Kidney capillary endothelial cell (primary cell): ENCODE data around the gene PTPRN2.
A peak's percentile ranks its signal among the peaks of the same experiment; 100 is the strongest.

Experiments used
- DNase-seq: peaks from one replicate; pipeline ENCODE4 v3.0.0-alpha.2; 2018; ENCODE audit warnings: low spot score

Gene PTPRN2

DNA sequence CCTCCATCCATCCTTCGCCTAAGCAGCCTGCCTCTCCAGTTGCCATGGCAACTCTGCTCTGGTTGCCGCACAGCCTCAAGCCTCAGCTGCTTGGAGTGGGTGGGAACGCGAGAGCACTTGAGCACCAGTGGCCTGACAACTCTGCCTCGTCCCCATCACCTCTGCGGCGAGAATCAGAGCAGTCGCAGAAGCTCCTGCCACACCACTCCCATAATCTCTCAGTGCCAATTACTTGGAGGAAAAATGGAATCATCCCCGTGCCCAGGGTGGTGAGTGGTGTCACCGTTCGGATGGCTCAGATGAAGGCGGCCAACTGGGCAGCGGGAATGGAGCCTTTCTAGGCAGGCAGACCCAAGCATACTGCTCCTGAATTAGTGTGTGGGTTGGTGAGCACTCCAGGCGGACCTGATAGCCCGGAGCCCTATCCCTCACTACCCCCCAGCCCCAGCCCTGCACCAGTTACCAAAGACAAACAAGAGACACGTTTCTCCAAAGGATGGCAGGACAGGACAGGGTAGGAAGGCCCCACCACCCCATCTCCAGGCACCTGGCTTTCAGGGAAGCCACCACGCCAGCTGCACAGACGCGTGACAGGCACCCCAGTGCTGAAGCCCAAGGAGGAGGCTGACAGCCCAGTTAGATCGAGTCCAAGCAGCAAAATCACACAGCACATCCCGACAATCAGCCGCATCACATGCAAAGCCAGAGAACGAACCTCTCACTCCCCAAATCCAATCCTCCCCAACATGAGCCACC is 335.4 kb downstream of the PTPRN2 start:
- no peak for DNase-seq

DNA sequence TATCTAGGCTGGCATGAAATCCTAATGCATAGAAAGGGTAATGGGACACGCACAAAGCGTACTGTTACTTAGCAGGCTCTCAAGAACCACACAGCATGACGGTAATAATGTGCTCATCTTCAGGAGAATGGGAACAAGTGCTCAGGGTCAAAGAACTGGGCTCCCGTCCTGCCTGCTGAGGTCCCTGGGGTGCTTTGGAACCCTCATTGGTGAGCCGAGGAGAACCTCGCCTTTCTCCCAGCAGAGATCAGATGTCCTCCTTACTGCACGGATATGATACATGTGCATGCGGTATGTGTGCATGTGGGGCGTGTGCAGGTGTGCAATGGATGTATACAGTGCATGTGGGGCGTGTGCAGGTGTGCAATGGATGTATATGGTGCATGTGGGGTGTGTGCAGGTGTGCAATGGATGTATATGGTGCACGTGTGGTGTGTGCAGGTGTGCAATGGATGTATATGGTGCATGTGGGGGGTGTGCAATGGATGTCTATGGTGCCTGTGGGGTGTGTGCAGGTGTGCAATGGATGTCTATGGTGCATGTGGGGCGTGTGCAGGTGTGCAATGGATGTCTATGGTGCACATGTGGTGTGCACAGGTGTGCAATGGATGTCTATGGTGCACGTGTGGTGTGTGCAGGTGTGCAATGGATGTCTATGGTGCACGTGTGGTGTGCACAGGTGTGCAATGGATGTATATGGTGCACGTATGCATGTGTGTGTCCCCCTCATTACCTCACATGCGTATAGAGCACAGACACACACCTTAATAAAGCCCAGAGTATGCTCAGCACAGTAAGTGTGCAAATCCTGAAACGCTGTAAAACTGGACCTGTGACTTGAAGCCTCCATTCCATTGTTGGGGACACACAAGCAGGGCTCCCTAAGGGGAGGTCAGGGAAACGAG is 336.3 kb downstream of the PTPRN2 start:
- DNase-seq, result no peak

DNA sequence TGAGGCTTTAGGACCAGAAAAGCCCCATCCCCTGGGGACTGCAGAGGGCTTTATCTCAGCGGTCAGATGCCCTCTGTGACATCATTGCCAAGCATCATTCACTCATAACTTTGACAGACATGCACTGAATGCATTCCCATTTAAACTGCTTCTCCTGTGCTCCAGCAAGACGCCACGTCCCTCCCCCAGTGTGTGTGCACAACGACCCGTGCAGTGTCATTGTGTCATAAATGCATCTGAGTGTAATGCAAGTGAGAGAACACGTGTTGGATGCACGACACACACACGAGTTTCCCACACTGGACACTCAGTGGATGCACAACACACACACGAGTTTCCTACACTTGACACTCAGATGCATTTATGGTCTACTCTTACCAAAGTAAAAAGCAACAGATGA is 337.9 kb downstream of the PTPRN2 start:
- DNase-seq, result no peak

DNA sequence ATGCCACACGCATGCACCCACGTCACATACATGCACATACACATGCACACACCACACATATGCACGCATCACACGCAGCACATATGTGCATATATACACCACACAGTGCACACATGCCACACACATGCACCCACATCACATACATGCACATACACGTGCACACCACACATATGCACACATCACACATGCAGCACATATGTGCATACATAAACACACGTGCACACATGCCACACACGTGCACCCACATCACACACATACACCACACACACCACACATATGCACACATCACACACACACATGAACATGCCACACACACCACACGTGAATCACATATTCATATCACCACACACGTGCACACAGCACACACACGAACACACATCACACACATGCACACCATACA is 338.8 kb downstream of the PTPRN2 start:
- no peak for DNase-seq

DNA sequence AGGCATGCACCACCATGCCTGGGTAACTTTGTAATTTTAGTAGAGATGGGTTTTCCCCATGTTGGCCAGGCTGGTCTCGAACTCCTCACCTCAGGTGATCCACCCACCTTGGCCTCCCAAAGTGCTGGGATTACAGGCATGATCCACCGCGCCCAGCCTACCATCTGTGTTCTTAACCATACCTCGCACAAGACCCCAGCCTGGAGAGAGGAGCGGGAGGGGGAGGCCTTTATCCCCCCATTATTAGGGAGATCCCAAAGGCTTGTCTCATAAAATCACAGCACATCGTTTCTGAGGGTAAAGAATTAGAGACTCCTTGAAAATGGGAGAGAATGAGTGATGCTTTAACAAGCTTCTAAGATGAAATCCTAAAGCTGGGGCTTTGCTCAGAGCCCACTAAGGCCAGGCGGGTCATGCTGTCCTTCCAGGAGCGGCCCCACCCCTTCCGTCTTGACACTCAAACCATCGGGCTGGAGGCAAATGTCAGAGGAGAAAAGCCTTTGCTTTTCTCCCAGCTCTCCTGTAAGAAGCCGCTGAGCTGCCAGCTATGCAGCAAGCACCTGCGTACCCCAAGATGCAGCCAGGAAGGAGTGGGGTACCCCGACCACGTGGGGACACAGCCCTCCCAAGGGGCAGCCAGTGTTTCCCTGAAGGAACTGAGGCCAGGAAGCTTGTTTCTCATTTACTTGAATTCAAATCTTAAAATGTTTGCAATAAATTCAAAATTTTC is 339.7 kb downstream of the PTPRN2 start:
- no peak for DNase-seq

DNA sequence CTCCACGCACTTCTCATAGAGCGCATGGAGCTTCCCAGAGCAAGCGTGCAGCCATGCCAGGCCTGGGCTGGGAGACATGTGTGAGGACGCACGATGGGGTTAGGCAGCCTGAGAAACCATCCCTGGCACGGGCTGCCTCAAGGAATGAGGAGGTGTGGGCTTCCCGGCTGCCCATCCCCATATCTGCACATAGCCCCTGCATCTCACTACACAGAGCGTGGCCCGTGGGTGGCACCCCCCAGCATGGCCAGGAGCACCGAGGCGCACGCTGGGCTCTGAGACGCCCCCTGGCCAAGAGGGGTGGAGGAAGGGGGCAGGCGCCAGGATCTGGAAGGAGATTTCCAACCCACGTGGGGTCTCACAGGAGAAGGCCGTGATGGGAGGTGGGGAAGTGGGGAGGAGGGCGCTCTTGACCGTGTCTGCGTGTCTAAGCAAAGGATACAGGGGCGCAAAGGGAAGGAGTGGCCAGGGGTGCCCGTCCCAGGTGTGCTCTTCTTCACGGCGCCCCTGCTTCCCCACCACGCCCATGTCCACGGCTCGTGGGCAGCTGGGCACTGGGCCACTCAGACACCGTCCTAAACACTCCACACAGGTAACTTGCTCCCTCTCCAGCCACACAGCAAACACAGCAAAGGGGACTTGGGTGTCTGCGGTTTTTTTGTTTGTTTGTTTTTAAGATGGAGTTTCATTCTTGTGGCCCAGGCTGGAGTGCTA is 340.5 kb downstream of the PTPRN2 start:
- no peak for DNase-seq

DNA sequence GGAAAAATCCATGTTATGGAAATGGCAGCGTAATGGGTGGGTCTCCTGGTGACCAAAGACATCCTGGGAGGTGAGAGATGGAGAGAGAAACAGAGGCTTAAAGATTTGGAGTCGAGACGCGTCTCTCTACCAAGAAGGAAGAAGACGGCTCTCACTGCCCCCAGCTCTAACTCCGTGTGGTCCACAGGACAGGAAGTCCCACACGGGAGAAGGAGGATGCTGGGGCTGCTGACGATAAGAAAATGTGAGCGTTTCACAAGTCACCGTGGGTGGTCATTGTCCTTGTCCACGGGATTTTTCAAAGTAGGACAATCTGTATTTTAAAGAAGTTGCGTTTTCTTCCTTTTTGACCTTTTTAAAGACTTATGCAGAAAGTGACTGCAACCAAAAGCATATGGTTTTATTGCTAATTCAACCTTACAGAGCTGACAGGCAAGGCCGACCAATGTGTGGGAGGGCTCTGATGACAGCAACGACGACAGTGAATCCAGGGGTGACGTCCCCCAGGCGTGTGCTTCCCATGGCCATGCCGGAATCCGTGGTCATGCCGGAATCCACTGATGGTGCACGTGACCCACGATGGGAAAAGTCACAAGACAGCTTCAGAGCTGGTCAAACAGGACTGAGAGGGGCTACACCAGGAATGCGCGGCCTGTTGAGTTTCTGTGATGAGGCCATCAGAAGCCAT is 341.2 kb downstream of the PTPRN2 start:
- DNase-seq, result no peak

DNA sequence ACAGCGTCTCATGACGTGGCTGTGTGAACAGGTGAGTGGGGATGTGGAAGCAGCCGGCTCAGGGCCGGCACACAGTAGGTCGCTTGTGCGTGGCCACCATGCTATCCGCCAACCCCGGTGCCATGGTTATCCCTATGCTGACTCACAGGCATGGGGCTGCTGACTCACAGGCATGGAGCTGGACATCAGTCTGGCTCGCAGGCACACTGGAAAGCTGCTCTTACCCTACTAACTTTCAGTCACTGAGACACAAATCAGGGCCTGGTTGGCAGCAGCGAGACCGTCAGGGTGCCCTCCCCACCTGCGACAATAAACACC is 341.9 kb downstream of the PTPRN2 start:
- DNase-seq, result no peak

DNA sequence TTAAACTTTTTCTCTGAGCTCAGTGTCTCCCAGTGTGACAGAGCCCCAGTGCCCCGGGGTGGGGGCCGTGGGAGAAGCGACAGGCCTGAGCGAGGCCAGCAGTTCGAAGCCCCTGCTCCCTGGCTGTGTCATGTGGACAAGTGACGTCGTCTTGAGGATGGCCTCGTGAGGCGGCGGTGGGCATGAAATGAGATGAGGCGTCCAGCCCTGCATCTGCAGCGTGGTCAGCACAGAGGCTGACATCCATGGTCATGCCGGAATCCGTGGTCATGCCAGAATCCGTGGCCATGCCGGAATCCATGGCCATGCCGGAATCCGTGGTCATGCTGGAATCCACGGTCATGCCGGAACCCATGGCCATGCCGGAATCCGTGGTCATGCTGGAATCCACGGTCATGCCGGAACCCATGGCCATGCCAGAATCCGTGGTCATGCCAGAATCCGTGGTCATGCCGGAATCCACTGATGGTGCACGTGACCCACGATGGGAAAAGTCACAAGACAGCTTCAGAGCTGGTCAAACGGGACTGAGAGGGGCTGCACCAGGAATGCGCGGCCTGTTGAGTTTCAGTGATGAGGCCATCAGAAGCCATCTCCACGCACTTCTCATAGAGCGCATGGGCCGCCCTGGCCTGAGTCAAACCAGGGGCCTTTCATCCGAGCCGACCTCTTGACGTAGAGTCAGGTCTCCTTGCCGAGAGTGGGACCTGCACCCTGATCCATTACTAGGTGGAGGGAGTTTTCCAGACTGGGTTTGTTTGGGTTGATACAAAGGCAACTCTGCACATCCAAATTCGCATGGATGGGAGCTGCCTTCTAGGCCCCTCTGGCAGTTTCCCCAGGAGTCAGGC is 342.5 kb downstream of the PTPRN2 start:
- no peak for DNase-seq

DNA sequence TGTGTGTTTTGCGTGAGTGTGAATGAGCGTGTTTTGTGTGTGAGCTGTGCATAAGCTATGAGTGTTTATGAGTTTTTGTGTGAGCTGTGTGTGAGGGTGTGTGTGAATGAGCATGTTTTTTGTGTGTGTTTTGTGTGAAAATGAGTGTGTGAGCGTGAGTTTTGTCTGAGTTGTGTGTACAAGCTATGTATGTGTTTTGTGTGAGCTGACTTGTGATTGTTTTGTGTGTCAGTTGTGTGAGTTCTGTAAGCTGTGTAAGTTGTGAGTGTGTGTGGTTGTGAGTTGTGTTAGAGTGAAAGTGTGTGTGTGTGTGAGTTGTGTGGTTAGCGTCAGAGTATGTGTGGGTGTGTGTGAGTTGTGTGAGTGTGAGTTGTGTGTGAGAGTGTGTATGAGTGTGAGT is 343.2 kb downstream of the PTPRN2 start:
- DNase-seq, result no peak

DNA sequence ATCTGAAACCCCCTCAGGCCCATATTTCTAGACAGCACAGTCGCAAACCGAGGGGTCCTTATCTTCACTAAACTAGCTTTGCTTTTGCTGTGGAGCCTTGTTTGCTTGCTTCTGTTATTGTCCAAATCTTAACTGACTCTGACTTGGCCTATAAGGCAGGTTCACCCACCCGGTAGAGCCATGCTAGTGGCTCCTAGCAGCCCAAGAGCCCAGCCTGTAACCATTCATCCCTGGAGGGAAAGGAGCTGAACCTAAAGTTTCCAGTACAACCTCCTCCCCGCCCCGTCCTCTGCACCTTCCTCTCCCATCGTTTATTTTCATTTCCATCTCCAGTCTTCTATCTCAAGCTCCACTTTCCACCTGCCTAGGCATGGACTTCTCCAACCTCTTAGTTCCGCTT is 345.7 kb downstream of the PTPRN2 start:
- no peak for DNase-seq

DNA sequence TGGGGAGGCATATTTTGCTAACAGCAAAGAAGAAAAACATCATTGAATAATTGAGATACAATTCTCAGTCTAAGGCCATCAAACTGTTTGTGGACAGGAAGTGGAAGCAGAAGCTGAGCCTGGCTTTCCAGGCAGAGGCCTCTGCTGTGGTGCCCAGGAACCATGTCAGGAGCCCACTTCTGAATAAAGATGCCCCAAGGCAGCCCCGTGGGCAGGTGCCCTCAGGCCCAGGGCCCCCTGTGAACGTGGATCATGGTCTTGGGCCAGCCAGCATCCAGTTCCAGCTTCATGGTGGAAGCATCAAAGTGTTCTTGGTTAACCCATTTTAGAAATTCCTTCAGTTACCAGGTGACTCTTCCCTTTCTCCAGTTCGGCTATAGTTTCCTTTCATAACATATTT is 346.8 kb downstream of the PTPRN2 start:
- no peak for DNase-seq

DNA sequence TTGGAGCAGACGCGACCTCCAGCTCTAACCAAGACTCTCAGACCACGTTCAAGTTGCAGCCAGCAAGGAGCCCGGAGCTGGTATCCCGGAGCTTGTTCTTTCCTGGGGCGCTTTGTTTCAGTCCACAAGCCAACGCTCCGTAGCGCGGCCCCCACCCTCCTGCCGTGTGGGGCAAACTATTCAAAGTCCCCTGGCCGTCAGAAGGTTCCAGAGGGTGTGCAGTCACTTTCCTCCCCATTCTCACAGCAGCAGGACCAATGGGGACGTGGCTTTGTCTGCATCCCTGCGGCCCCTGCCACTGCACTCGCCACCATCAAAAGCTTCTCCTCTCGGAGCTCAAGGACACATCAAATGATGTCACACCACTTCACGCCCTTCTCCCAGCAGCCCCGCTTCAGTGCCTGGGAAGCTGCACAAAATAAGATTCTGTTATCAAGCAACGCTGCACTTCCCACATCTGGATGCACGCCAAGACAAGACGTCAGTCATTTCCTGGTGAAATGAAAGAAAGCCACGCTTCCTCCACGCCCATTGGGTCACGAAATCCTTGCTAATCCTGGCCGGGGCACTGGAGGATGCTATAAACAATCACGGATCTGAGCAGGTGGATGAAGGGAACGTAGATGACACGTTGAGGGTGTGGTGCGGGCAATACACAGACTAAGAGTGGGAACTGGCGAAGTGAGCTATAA is 348.2 kb downstream of the PTPRN2 start:
- peak; percentile 61 for DNase-seq

DNA sequence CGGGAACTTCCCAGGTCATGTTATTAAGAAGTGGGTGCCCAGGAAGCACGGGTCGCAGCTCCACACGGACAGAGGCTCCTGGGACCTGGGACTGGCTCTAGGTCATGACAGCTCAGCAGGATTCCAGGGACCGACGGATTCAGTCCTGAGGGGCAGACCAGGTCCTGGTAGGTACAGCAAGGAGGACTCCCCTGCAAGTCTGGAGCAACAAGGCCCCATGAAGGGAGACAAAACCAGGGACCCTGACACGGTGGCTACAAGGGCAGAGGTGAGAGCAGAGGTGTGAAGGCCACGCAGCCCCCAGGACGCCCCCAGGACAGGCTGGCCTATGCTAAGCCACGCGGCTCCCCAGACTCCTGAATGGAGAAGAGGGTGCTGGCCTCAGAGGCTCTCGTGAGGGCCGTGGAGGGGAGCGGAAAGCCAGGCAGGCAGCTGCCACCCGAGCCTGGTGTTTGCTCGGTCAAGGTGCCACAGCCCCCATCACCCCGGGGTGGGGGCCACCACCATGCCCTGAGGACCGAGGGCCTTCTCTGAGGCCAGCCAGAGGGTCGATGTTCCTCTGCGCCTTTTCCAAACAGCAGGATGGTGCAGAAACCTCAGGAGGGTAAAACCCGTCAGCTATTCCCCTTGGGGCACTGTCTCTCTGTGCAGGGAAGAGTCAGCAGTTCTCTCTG is 348.9 kb downstream of the PTPRN2 start:
- DNase-seq, result no peak

DNA sequence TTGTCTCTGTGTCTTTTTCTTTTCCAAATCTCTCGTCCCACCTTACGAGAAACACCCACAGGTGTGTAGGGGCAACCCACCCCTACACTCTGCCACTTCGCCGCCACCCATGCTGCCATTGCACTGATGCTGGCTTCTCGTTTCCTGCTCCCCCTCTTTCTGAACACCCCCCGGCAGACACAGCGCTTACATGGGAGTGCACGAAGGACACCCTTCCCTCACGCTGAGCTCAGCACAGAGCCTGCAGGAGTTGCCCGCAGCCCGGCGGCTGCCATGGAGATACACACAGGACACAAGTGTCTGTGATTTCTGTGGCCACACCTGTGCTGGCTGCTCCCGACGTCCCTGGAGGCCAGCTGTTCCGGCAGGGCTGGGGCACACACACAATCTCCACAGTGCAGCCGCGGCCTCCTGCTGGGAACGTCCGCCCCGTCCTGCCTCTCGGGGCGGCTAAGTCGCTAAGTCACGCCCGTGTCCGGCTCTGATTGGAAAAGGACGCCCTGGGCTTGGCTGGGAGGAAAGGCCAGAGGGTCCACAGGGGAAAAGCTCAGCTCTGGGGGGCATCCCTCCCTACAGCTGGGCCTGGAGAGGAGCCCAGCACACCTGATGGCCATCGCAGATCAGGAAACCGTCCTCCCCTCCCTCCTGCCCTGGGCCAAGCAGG is 349.8 kb downstream of the PTPRN2 start:
- DNase-seq, result peak; percentile 0

DNA sequence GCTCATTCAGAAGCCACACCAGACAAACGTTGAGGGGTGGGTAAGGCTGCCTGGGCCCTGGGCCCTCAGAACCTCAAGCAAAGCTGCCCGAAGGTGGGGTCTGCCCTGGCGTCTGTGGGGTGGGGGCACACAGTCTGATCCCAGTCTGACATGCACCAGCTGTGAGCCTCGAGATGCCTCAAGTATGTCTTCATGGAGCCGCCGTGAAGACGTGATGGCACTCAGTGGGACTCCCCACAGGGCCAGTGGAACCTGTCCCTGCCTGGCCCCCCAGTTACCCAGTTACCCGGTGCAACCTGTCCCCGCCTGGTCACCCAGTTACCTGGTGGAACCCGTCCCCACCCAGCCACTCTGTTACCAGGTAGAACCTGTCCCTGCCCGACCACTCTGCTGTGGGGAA is 351.2 kb downstream of the PTPRN2 start:
- no peak for DNase-seq

DNA sequence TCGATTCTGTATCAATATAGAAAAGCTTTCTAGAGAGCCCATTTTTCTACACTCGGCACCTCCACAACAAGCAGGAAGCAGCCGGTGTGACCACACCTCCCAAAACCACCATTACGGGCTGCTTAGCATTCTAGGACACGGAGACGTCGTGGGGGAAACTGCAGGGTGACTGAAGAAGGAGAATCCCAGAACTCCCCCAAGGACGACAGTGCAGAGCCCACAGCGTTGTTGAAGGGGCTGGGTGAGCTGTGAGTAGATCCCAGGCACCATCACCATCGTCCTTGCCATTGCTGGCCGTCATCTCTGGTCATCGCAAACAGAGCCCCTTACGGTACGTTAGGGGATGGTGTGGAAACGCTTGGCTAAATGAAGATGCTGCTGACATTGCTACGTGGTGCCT is 351.8 kb downstream of the PTPRN2 start:
- no peak for DNase-seq

DNA sequence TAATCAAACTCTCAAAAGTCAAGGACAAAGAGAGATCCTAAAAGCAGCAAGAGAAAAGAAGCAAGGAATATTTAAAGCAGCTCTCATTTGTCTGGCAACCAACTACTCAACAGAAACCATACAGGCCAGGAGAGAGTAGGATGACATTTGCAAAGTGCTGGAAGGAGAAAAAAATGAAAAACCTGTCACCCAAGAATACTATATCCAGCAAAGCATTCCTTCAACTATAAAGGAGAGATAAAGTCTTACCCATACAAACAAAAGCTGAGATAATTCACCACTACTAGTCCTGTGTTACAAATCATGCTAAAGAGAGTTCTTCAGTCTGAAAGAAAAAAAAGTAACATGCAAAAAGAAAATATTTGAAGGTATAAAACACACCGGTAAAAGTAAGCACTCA is 357.7 kb downstream of the PTPRN2 start:
- no peak for DNase-seq

DNA sequence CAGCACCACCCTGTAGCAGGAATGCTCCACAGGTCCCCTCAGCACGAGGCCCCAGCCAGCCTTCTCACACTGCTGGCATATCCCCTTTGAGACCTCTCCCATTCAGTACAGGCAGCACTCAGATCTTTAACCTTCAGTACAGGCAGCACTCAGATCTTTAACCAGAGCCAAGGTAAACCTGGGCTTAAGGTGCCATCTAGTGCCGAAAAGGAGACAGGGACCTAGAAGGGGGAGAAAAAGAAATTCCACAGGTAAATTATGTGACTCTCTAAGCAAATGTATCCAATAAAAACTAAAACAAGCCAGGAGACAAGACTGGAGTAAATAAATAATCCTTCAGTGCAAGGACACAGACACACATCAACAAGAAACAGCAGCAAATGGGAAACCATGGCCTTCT is 358.6 kb downstream of the PTPRN2 start:
- no peak for DNase-seq
